ENCODE measurements around the gene STK39.

STK39 gene

DNA sequence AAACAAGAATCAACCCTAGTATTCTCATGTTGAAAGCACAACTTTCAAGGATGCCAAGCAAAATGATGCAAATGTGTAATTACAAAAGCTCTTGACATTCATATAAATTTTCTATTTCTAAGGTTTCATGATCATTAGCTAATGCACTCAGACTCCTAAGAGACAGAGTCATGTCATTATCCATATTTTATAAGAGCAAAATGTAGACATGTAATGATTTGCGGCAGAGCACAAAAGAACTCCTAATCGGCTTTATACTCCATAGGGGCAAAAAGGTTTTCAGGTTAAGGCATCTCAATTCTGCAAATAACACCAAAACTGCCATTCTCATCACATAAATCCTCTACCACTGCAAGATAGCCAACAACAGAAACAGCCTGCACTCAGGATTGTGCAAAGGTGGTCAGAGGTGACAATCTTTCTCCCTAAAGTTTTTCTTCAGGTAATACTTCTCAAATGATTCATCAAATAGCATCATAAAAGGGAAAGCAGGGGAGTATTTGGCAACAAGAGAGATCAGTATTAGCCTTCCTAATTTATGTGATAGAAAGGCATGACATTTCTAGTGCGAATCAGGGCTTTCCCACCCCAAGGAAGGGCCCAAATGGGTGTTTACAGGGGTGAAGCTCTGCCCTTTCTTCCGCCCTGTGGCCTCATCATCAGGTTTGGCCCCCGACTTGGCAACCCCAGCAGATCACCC lies 64.7 kb downstream of the STK39 start:
- no peak for TF ChIP-seq CTCF (IDR thresholded peaks at IDR 0.05; ENCODE audit: extremely low read depth, insufficient read depth, missing control alignments)
- DNase-seq (ENCODE audit: low spot score) = no peak
- in situ Hi-C loops (cut with MboI; ENCODE audit: low pct_unique_long_range_greater_than_20kb, low sequenced_read_pairs, unreplicated experiment) = no loop called here

DNA sequence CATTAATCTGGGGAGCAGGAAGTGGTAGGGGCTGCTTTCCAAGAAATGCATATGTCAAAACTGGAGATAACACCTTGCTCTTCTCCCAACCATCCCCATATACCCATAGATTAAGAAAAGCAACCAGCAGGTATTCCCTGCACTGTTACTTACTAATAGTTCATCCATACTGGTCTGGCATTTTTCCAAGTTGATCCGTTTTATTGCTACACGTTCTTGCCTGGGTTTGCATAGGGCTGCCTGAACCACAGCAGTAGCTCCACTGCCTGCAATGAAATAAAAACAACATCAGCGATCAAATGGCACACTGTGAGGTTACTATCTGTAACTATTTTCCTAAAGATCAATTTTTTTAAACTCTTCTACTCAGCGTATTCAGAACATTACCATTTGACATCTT lies 65.6 kb downstream of the STK39 start:
- in situ Hi-C loops (cut with MboI; ENCODE audit: low pct_unique_long_range_greater_than_20kb, low sequenced_read_pairs, unreplicated experiment) = no loop called here
- no peak for DNase-seq (ENCODE audit: low spot score)
- TF ChIP-seq CTCF (IDR thresholded peaks at IDR 0.05; ENCODE audit: extremely low read depth, insufficient read depth, missing control alignments) = no peak

DNA sequence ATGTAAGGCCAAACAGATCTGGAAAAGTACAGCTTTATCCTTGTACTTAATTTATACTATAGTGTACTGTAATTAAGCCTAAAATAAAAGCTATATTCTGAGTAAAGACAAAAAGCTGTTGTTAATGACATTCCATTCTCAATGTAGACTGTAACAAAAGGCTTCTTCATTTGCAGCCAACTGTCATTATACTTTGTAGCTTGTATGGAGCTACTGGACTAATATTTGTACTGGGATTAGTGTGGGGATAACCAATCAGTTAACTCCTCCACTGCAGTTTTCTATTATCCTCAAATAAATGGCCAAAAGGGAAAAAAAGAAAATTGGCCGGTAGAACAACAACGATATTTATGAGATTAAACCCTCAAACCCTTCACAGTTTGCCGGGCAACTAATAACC lies 66.5 kb downstream of the STK39 start:
- in situ Hi-C loops (cut with MboI; ENCODE audit: low pct_unique_long_range_greater_than_20kb, low sequenced_read_pairs, unreplicated experiment) = no loop called here
- no peak for DNase-seq (ENCODE audit: low spot score)
- TF ChIP-seq CTCF (IDR thresholded peaks at IDR 0.05; ENCODE audit: extremely low read depth, insufficient read depth, missing control alignments) = no peak

GRCh38 chr2:168180483-168180882 lies 66.9 kb downstream of the STK39 start:
- in situ Hi-C loops (cut with MboI; ENCODE audit: low pct_unique_long_range_greater_than_20kb, low sequenced_read_pairs, unreplicated experiment) = no loop called here
- no peak for TF ChIP-seq CTCF (IDR thresholded peaks at IDR 0.05; ENCODE audit: extremely low read depth, insufficient read depth, missing control alignments)
- no peak for DNase-seq (ENCODE audit: low spot score)

- DNase-seq (ENCODE audit: low spot score) = no peak
- in situ Hi-C loops (cut with MboI; ENCODE audit: low pct_unique_long_range_greater_than_20kb, low sequenced_read_pairs, unreplicated experiment) = no loop called here
- no peak for TF ChIP-seq CTCF (IDR thresholded peaks at IDR 0.05; ENCODE audit: extremely low read depth, insufficient read depth, missing control alignments)
Observed at GRCh38 chr2:168179592-168179991, 67.8 kb downstream of the STK39 start.

- TF ChIP-seq CTCF (IDR thresholded peaks at IDR 0.05; ENCODE audit: extremely low read depth, insufficient read depth, missing control alignments) = no peak
- in situ Hi-C loops (cut with MboI; ENCODE audit: low pct_unique_long_range_greater_than_20kb, low sequenced_read_pairs, unreplicated experiment) = no loop called here
- no peak for DNase-seq (ENCODE audit: low spot score)
Observed at GRCh38 chr2:168178520-168179324, 68.7 kb downstream of the STK39 start.
